Measurements from ENCODE around the gene HIVEP2. TPM values are rescaled to one million over a fixed set of nuclear protein-coding genes. Genes with fewer than 3 reads are reported as not detected.
A peak's percentile ranks its signal among the peaks of the same experiment; 100 is the strongest.

The HIVEP2 gene
- total RNA-seq, 4 donors from 2014 or later: 17.2 to 49.4 (median 21.6) TPM

DNA sequence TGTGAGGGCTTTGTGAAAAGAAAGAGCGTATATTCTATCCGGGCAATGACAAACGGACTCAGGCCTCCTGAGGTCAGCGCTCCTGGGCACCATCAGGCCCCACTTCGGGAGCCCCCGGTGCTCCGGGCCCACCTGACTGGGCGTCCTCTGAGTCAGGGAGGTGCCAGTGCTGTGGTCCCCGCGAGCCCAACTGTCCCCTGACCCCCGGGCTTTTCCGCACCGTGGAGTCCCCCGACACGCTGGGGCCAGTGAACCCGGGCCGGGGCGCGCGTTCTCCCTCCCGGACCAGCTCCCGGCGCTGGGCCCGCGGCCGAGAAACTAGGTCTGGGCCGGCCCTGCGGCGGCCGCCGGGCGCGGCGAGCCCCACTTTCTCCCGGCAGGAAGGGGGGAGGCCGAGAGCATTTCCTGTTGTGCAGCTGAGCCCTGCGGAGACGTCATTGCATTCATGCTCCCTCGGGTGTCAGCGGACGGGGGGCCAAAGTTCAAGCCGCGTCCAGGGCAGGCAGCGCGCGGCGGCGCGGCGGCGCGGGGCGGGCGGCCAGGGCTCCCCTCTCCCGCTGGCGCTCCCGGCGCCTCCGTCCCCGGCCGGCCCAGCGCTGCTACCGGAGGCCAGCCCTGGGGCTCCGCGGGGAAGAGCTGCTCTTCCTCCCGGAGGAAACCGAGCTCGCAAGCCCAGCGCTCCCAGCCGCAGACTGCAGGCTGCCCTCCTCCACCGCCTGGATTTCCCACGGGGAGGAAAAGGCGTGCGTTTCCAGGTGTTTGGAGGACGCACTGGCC is 18.3 kb downstream of the HIVEP2 start:
- intact Hi-C loops (cut with DNase I; ENCODE audit: low total_unique reads): no loop called here
- TF ChIP-seq, protein P1, sequence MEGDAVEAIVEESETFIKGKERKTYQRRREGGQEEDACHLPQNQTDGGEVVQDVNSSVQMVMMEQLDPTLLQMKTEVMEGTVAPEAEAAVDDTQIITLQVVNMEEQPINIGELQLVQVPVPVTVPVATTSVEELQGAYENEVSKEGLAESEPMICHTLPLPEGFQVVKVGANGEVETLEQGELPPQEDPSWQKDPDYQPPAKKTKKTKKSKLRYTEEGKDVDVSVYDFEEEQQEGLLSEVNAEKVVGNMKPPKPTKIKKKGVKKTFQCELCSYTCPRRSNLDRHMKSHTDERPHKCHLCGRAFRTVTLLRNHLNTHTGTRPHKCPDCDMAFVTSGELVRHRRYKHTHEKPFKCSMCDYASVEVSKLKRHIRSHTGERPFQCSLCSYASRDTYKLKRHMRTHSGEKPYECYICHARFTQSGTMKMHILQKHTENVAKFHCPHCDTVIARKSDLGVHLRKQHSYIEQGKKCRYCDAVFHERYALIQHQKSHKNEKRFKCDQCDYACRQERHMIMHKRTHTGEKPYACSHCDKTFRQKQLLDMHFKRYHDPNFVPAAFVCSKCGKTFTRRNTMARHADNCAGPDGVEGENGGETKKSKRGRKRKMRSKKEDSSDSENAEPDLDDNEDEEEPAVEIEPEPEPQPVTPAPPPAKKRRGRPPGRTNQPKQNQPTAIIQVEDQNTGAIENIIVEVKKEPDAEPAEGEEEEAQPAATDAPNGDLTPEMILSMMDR (IDR thresholded peaks at IDR 0.05): no peak
- no peak for TF ChIP-seq POLR2A (IDR thresholded peaks at IDR 0.05)
- WGBS, 2 donors: 3 to 9% methylated on average over 19 to 36 of the region's 75 CpGs
- DNase-seq (ENCODE audit: low spot score in 2 of 2): peak; percentile 72 to 94
- H3K4me3 ChIP-seq (ENCODE audit: low read depth, poor library complexity, severe bottlenecking): peak overlapping the region; percentile 44

DNA sequence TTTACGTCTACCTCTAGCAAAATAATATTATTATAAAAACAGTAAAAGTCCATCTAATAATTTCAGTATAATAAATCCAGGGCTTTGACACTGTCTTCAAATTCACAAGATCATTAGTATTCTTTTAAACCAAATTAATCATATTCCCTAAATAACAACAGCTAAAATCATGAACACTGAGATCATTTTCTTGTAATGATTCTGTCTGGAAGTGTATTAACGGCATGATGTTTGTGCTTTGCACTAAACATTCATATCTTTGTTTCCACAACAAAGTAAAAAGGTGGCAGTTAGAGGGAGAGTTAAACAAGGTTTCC is 18.8 kb downstream of the HIVEP2 start:
- no peak for TF ChIP-seq POLR2A (IDR thresholded peaks at IDR 0.05)
- TF ChIP-seq, protein P1 (IDR thresholded peaks at IDR 0.05): no peak
- WGBS, 2 donors: 53 to 54% methylated on average over 2 of the region's 2 CpGs
- no peak overlapping the region for H3K4me3 ChIP-seq (ENCODE audit: low read depth, poor library complexity, severe bottlenecking)
- intact Hi-C loops (cut with DNase I; ENCODE audit: low total_unique reads): no loop called here
- DNase-seq (ENCODE audit: low spot score in 2 of 2): no peak

- intact Hi-C loops (cut with DNase I; ENCODE audit: low total_unique reads): no loop called here
- TF ChIP-seq POLR2A (IDR thresholded peaks at IDR 0.05): no peak
- TF ChIP-seq, protein P1 (IDR thresholded peaks at IDR 0.05): no peak
- 86 to 89% methylated on average over 7 of the region's 7 CpGs for WGBS, 2 donors
- H3K4me3 ChIP-seq (ENCODE audit: low read depth, poor library complexity, severe bottlenecking): no peak overlapping the region
- no peak for DNase-seq (ENCODE audit: low spot score in 2 of 2)
Measured at GRCh38 chr6:142925575-142926110, 19.3 kb downstream of the HIVEP2 start.

GRCh38 chr6:142918339-142919042 is 26.5 kb downstream of the HIVEP2 start:
- DNase-seq (ENCODE audit: low spot score in 2 of 2): no peak
- WGBS, 2 donors: 83 to 85% methylated on average over 9 of the region's 9 CpGs
- TF ChIP-seq, protein P1 (IDR thresholded peaks at IDR 0.05): no peak
- TF ChIP-seq POLR2A (IDR thresholded peaks at IDR 0.05): no peak
- no peak overlapping the region for H3K4me3 ChIP-seq (ENCODE audit: low read depth, poor library complexity, severe bottlenecking)
- intact Hi-C loops (cut with DNase I; ENCODE audit: low total_unique reads): no loop called here

DNA sequence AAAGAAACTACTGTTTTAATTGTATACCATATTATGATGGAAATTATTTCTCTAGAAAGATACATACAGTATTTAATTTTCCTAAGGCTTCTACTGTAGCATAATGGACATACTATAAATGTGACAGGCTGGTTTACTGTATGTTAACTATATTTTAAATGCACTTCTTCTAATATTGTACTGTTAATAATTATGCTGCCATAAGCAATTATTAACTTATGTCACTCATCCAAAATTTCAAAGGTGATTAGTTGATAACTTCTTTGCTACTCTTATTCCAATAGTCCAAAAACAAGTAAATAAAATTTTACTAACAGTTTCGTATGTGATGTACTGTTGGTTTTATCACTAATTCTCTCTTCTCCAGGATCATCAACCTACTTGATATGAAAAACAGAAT is 28.1 kb downstream of the HIVEP2 start:
- no peak for DNase-seq (ENCODE audit: low spot score in 2 of 2)
- 93 to 96% methylated on average over 1 of the region's 1 CpG for WGBS, 2 donors

More for the DNA sequence above, 28.1 kb downstream of the HIVEP2 start:
- H3K4me3 ChIP-seq (ENCODE audit: low read depth, poor library complexity, severe bottlenecking): no peak overlapping the region
- intact Hi-C loops (cut with DNase I; ENCODE audit: low total_unique reads): no loop called here
- TF ChIP-seq, protein P1 (IDR thresholded peaks at IDR 0.05): no peak

Data from lower leg skin (tissue), 4 donors.